ENCODE measurements around the gene TACC2. TPM values are rescaled to one million over a fixed set of nuclear protein-coding genes. Genes with fewer than 3 reads are reported as not detected.

The TACC2 gene
- total and polyA plus RNA-seq, 4 donors = 21.6 to 107 (median 64.9) TPM

- Histone ChIP-seq H3K27me3 (ENCODE audit: control insufficient read depth, insufficient read depth, low read length) (no peaks in the 10 kb centered on the region), H3K36me3 (ENCODE audit: control insufficient read depth, insufficient read depth, low read length) (peaks cover 61% of the 10 kb centered on the region), H3K4me3 (ENCODE audit: low read depth, low read length) (no peak overlapping the region), H3K4me1 (ENCODE audit: control insufficient read depth, insufficient read depth, low read length) (no peaks in the 10 kb centered on the region), H3K9me3 (ENCODE audit: control insufficient read depth, insufficient read depth, low read length) (no peaks in the 10 kb centered on the region), H3K27ac (ENCODE audit: low read depth, low read length) (no peak overlapping the region)
- no peak for DNase-seq (ENCODE audit: low read depth in 4 of 6, low spot score in 6 of 6)
- 60% methylated on average over 1 of the region's 5 CpGs for WGBS (ENCODE audit: insufficient coverage)
Measured at GRCh38 chr10:122254831-122255230, 265.9 kb downstream of the TACC2 start.

DNA sequence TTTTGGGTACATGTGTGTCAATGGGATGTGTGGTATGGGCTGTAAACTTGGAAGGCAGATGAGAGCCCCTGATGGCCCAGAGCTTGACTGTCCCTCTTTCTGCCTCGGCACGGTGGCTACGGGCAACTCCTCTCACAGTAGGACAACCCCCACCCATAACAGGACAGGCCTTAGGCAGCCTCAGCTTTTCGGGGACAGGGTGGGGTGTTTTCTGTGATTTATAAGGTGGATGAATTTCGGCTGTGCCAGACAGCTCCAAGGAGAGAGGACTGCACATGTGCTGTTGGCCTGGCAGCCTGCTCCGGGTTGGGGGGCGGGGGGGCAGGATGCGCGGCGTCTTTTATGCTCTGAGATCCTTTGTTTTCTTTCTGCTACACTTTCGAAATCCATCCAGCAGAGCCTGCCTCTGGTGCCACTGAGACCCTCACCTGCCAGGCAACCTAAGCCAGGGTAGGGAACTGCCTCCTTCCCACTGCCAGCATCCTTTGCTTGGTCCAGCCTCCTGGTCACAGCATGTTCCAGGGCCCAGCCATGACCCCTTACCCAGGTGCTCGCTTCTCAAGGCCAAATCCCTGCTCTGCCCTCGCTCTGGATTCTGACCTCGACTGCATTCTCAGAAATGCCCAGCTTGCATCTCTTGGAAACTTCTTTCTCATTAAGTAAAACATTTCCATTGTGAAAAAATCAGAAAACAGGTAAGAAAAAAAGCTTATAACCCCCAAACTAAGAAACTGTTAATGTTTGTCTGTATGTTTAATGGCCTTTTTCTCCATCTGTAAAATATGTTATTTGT lies 266.7 kb downstream of the TACC2 start:
- no peak overlapping the region for H3K27ac ChIP-seq (ENCODE audit: low read depth, low read length)
- peaks cover 52% of the 10 kb centered on the region for H3K36me3 ChIP-seq (ENCODE audit: control insufficient read depth, insufficient read depth, low read length)
- H3K27me3 ChIP-seq (ENCODE audit: control insufficient read depth, insufficient read depth, low read length) = no peaks in the 10 kb centered on the region
- H3K4me3 ChIP-seq (ENCODE audit: low read depth, low read length) = no peak overlapping the region
- H3K4me1 ChIP-seq (ENCODE audit: control insufficient read depth, insufficient read depth, low read length) = no peaks in the 10 kb centered on the region
- H3K9me3 ChIP-seq (ENCODE audit: control insufficient read depth, insufficient read depth, low read length) = no peaks in the 10 kb centered on the region
- DNase-seq (ENCODE audit: low read depth in 4 of 6, low spot score in 6 of 6) = no peak
- WGBS (ENCODE audit: insufficient coverage) = 81% methylated on average over 6 of the region's 14 CpGs

GRCh38 chr10:122257041-122257440 lies 268.1 kb downstream of the TACC2 start:
- WGBS (ENCODE audit: insufficient coverage) = 100% methylated on average over 2 of the region's 3 CpGs

GRCh38 chr10:122258136-122259074 lies 269.4 kb downstream of the TACC2 start:
- DNase-seq (ENCODE audit: low read depth in 4 of 6, low spot score in 6 of 6) = no peak
- WGBS (ENCODE audit: insufficient coverage) = 72% methylated on average over 18 of the region's 25 CpGs
- H3K36me3 ChIP-seq (ENCODE audit: control insufficient read depth, insufficient read depth, low read length) = peaks cover 44% of the 10 kb centered on the region

More at GRCh38 chr10:122257041-122257440, 268.1 kb downstream of the TACC2 start:
- DNase-seq (ENCODE audit: low read depth in 4 of 6, low spot score in 6 of 6) = no peak
- Histone ChIP-seq H3K36me3 (ENCODE audit: control insufficient read depth, insufficient read depth, low read length) (peaks cover 50% of the 10 kb centered on the region), H3K4me1 (ENCODE audit: control insufficient read depth, insufficient read depth, low read length) (no peaks in the 10 kb centered on the region), H3K27ac (ENCODE audit: low read depth, low read length) (no peak overlapping the region), H3K4me3 (ENCODE audit: low read depth, low read length) (no peak overlapping the region), H3K27me3 (ENCODE audit: control insufficient read depth, insufficient read depth, low read length) (no peaks in the 10 kb centered on the region), H3K9me3 (ENCODE audit: control insufficient read depth, insufficient read depth, low read length) (no peaks in the 10 kb centered on the region)

DNA sequence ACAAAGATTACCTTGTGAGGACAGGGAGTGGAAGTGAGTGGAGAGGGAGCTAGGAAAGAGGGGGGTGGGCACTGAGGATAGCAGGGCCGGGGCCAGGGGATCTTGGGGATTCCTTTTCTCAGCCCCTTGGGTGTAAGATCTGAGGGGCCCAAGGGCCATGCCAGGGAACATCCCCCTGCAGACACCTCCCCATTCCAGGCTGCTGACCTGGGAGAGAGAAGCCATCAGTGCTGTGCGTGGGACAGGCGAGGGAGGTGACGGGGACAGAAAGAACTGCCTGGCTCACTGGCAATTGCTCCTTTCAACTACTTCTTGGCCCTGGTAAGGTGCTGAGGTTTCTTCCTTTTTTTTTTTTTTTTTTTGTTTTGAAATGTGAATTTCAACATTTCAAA lies 270.1 kb downstream of the TACC2 start:
- Histone ChIP-seq H3K9me3 (ENCODE audit: control insufficient read depth, insufficient read depth, low read length) (peaks cover 1% of the 10 kb centered on the region), H3K4me1 (ENCODE audit: control insufficient read depth, insufficient read depth, low read length) (no peaks in the 10 kb centered on the region), H3K27ac (ENCODE audit: low read depth, low read length) (no peak overlapping the region), H3K27me3 (ENCODE audit: control insufficient read depth, insufficient read depth, low read length) (no peaks in the 10 kb centered on the region), H3K4me3 (ENCODE audit: low read depth, low read length) (no peak overlapping the region), H3K36me3 (ENCODE audit: control insufficient read depth, insufficient read depth, low read length) (peaks cover 39% of the 10 kb centered on the region)
- WGBS (ENCODE audit: insufficient coverage) = no CpG with 5 or more reads among the region's 4 CpGs
- DNase-seq (ENCODE audit: low read depth in 4 of 6, low spot score in 6 of 6) = no peak

More at GRCh38 chr10:122258136-122259074, 269.4 kb downstream of the TACC2 start:
- H3K4me3 ChIP-seq (ENCODE audit: low read depth, low read length) = no peak overlapping the region
- peaks cover 1% of the 10 kb centered on the region for H3K9me3 ChIP-seq (ENCODE audit: control insufficient read depth, insufficient read depth, low read length)
- H3K27ac ChIP-seq (ENCODE audit: low read depth, low read length) = no peak overlapping the region
- H3K4me1 ChIP-seq (ENCODE audit: control insufficient read depth, insufficient read depth, low read length) = no peaks in the 10 kb centered on the region
- H3K27me3 ChIP-seq (ENCODE audit: control insufficient read depth, insufficient read depth, low read length) = no peaks in the 10 kb centered on the region

DNA sequence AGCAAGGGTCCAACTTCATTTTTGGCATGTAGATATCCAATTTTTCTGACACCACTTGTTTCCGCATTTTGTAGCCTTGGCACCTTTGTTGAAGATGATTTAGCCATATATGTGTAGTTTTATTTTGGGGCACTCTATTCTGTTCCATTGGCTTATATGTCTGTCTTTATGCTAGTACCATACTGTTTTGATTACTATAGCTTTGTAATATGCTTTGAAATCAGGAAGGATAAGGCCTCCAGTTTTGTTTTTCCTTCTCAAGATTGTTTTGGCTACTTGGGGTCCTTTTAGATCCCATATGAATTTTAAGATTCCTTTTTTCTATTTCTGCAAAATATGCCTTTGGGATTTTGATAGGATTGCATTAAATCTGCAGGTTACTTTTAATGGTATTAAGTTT lies 272.6 kb downstream of the TACC2 start:
- no peaks in the 10 kb centered on the region for H3K4me1 ChIP-seq (ENCODE audit: control insufficient read depth, insufficient read depth, low read length)
- no peaks in the 10 kb centered on the region for H3K27me3 ChIP-seq (ENCODE audit: control insufficient read depth, insufficient read depth, low read length)
- H3K9me3 ChIP-seq (ENCODE audit: control insufficient read depth, insufficient read depth, low read length) = peaks cover 1% of the 10 kb centered on the region
- H3K4me3 ChIP-seq (ENCODE audit: low read depth, low read length) = no peak overlapping the region
- H3K27ac ChIP-seq (ENCODE audit: low read depth, low read length) = no peak overlapping the region
- peaks cover 31% of the 10 kb centered on the region for H3K36me3 ChIP-seq (ENCODE audit: control insufficient read depth, insufficient read depth, low read length)
- DNase-seq (ENCODE audit: low read depth in 4 of 6, low spot score in 6 of 6) = no peak
- no CpG with 5 or more reads among the region's 1 CpG for WGBS (ENCODE audit: insufficient coverage)

DNA sequence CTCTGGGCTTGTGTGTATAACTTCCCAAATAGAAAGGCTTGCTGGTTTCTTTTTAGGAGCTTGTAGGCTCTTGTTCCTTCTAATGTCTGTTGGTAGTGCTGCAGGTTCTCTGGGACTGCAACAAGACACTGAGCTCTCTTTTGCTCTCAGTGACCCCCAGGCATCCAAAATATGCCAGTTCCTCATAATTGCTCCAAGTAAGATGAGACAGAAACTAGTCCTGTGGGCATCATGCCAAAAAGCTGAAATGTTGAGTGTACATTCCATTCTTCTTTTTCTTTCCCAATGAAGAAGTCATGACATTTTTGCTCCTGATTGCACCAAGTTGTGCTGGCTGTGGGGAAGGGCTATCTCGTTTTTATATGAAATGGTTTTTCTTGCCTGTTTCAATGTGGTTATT lies 275.0 kb downstream of the TACC2 start:
- Histone ChIP-seq H3K36me3 (ENCODE audit: control insufficient read depth, insufficient read depth, low read length) (peaks cover 27% of the 10 kb centered on the region), H3K27ac (ENCODE audit: low read depth, low read length) (no peak overlapping the region), H3K9me3 (ENCODE audit: control insufficient read depth, insufficient read depth, low read length) (peaks cover 1% of the 10 kb centered on the region), H3K4me1 (ENCODE audit: control insufficient read depth, insufficient read depth, low read length) (no peaks in the 10 kb centered on the region), H3K4me3 (ENCODE audit: low read depth, low read length) (no peak overlapping the region), H3K27me3 (ENCODE audit: control insufficient read depth, insufficient read depth, low read length) (no peaks in the 10 kb centered on the region)
- DNase-seq (ENCODE audit: low read depth in 4 of 6, low spot score in 6 of 6) = no peak
- 71% methylated on average over 1 of the region's 1 CpG for WGBS (ENCODE audit: insufficient coverage)

DNA sequence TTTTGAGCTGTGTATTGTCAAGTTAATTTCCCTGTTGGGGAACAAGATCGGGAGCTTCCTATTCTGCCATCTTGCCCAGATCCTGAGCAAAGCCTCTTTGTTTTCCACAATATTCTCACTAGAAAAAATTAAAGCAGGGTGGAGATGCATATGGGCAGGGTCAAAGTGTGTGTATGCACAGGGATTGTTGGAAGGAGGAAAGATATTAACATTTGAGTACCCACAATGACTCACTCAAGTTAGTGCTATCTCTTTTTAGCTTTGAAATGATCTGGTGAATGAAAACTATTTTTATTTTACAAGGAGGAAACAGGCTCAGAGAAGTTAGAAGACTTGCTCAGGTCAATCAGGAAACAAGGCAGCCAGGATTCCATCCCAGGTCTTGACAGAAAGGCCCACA lies 275.5 kb downstream of the TACC2 start:
- Histone ChIP-seq H3K4me1 (ENCODE audit: control insufficient read depth, insufficient read depth, low read length) (no peaks in the 10 kb centered on the region), H3K36me3 (ENCODE audit: control insufficient read depth, insufficient read depth, low read length) (peaks cover 29% of the 10 kb centered on the region), H3K27ac (ENCODE audit: low read depth, low read length) (no peak overlapping the region), H3K9me3 (ENCODE audit: control insufficient read depth, insufficient read depth, low read length) (peaks cover 1% of the 10 kb centered on the region), H3K27me3 (ENCODE audit: control insufficient read depth, insufficient read depth, low read length) (no peaks in the 10 kb centered on the region), H3K4me3 (ENCODE audit: low read depth, low read length) (no peak overlapping the region)
- no peak for DNase-seq (ENCODE audit: low read depth in 4 of 6, low spot score in 6 of 6)
- no CpG with 5 or more reads among the region's 1 CpG for WGBS (ENCODE audit: insufficient coverage)

- no peak for DNase-seq (ENCODE audit: low read depth in 4 of 6, low spot score in 6 of 6)
Measured at GRCh38 chr10:122264931-122265330, 276.0 kb downstream of the TACC2 start.

More at GRCh38 chr10:122264931-122265330, 276.0 kb downstream of the TACC2 start:
- WGBS (ENCODE audit: insufficient coverage) = 76% methylated on average over 7 of the region's 8 CpGs
- H3K9me3 ChIP-seq (ENCODE audit: control insufficient read depth, insufficient read depth, low read length) = peaks cover 1% of the 10 kb centered on the region
- no peaks in the 10 kb centered on the region for H3K27me3 ChIP-seq (ENCODE audit: control insufficient read depth, insufficient read depth, low read length)
- no peak overlapping the region for H3K4me3 ChIP-seq (ENCODE audit: low read depth, low read length)
- H3K27ac ChIP-seq (ENCODE audit: low read depth, low read length) = no peak overlapping the region
- H3K4me1 ChIP-seq (ENCODE audit: control insufficient read depth, insufficient read depth, low read length) = no peaks in the 10 kb centered on the region
- H3K36me3 ChIP-seq (ENCODE audit: control insufficient read depth, insufficient read depth, low read length) = peaks cover 28% of the 10 kb centered on the region
